CD4-positive, alpha-beta T cell treated with Interleukin-6 for 4 hours (primary cell): ENCODE measurements around the gene PRXL2A.
"Not testable (repeated sequence)": the region's sequence is repeated elsewhere in the genome, so short reads cannot be mapped to it uniquely, and the experiment has no call there.

Source experiments
- DNase-seq: peaks from one replicate; pipeline ENCODE4 v3.0.0-alpha.2; 2020; ENCODE audit warnings: mixed read lengths

The PRXL2A gene

DNA sequence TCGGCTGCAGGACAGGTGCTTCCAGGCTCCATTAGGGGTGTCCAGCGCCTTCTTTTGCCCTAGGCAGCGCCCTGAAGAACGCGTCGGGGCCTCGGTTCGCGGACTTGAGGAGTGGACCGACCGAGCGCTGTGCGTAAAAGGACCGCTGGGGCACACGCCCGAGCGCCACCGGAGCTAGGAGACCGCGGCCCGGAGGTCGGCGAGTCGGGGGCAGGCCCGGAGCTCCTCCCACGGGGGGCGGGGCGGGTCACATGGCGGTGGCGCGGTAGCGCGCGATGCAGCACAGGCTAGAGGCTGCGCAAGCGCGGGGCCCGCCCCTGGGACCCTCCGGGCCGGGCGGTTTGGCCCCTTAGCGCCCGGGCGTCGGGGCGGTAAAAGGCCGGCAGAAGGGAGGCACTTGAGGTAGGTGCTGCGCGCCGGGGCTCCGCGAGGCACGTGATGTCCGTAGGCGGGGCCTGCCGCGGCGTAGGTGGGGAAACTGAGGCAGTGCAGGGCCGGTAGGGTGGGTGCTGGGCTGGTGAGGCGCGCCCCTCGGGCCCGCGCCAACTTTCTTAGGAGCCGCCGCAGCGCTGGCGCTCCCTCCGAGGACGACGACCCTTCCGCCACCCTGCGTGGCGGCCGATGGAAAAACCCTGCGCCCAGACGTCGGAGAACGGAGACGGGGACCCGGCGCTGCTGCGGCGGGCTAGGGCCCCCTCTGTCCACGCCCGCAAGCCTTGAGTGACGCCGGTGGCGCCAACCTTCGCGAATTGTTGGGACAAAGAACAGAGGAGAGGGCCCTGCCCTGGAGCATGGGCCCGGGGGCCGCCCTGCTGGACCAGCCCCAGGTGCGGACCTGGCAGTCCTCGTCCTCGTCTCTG is at the start of gene PRXL2A:
Gene PRXL2A (plus strand): TSS at position 310 of the 860 bp plus-strand sequence. CDS start 11,917 bp downstream, outside the sequence.
- peak; percentile 91 for DNase-seq

- DNase-seq: not testable (repeated sequence)
These were observed 49.4 kb upstream of the PRXL2A start for GRCh38 chr10:80358925-80359324.

- no peak for DNase-seq
These were observed 48.7 kb upstream of the PRXL2A start for GRCh38 chr10:80359644-80360043.

DNA sequence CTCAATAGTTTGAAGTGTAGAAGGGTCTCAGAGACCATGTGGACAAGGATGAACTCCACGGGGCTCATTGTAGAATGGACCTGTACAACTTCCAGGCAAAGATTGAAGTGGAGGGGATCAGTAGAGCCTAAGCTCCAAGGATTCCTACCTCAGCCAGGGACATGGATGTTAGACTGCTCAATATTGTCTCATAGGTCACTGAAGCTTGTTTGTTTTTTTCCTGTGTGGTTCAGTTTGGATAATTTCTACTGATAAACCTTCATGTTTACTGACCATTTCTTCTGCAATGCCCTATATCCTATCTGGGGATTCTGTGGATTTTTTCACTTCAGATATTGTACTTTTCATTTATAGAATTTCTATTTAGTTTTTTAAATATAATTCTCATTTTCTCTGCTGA is 42.8 kb upstream of the PRXL2A start:
- DNase-seq: no peak

DNA sequence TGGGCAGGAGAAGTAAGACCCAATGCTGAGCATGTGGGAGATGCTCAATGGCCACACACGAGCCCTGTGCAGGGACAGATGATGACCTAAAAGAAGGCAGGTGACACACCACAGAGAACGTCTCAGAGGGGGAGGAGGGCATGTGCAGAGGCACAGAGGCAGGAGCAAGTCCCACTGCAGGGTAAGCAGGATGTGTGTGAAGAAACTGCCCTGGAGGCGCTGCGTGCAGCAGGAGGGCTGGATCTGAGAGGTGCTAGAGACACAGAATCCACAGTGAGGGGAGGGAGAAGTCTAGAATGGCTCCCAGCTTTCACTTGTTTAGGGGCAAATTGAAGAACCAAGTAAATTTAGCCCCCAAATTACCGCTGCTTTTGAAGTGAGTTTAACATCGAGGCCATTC is 36.9 kb upstream of the PRXL2A start:
- DNase-seq: no peak

- DNase-seq: no peak
These were observed 35.7 kb upstream of the PRXL2A start for GRCh38 chr10:80372675-80373074.

- no peak for DNase-seq
These were observed 34.8 kb upstream of the PRXL2A start for GRCh38 chr10:80373502-80373901.

DNA sequence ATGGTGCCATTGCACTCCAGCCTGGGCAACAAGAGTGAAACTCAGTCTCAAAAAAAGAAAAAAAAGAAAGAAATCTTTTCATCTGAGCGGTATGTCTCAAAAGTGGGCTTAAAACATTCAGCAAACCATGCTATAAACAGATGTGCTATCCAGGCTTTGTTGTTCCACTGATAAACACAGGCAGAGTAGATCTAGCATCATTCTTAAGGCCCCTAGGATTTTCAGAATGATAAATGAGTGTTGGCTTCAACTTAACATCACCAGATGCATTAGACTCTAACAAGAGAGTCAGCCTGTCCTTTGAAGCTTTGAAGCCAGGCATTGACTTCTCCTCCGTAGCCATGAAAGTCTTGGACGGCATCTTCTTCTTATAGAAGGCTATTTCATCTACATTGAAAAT is 28.6 kb upstream of the PRXL2A start:
- no peak for DNase-seq

DNA sequence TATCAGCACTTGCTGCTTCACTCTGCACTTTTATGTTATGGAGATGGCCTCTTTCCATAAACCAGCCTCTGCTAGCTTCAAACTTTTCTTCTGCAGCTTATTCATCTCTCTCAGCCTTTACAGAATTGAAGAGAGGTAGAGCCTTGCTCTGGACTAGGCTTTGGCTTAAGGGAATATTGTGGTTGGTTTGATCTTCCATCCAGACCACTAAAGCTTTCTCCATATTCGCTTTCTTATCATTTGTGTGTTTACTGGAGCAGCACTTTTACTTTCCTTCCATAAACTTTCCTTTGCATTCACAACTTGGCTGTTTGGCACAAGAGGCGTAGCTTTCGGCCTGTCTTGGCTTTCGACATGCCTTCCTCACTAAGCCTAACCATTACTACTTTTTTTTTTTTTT is 28.2 kb upstream of the PRXL2A start:
- DNase-seq: no peak

DNA sequence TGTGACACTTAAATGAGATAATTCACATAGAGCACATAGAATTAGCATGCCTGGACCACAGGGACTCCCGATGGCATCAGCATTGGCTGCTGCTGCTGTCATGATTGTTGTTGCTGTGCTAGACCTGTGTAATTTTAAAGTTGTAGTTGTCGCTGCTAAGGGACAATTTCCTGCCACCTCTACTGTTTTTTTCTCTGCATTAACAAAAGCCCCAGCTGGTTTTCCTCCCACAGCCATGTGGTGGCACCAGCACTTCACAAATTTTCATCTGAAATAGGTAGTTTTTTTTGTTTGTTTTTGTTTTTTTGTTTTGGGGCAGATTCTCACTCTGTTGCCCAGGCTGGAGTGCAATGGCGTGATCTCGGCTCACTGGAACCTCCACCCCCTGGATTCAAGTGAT is 25.4 kb upstream of the PRXL2A start:
- peak; percentile 68 for DNase-seq

GRCh38 chr10:80390740-80391139 is 17.6 kb upstream of the PRXL2A start:
- no peak for DNase-seq

DNA sequence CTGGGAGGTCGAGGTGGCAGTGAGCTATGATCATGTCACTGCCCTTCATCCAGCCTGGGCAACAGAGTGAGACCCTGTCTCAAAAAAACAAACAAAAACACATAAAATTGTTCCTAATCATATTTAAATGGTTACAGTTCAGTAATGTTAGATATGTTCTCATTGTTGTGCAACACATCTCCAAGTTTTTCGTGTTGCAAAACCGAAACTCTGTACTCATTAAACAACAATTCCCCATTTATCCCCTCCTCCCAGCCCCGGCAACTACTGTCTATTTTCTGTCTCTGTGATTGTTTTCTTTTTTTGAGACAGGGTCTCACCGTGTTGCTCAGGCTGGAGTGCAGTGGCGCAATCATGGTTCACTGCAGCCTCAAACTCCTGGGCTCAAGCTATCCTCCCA is 16.1 kb upstream of the PRXL2A start:
- no peak for DNase-seq

- no peak for DNase-seq
These were observed 13.9 kb upstream of the PRXL2A start for GRCh38 chr10:80394358-80394916.

- DNase-seq: no peak
These were observed 11.3 kb upstream of the PRXL2A start for GRCh38 chr10:80397014-80397413.

DNA sequence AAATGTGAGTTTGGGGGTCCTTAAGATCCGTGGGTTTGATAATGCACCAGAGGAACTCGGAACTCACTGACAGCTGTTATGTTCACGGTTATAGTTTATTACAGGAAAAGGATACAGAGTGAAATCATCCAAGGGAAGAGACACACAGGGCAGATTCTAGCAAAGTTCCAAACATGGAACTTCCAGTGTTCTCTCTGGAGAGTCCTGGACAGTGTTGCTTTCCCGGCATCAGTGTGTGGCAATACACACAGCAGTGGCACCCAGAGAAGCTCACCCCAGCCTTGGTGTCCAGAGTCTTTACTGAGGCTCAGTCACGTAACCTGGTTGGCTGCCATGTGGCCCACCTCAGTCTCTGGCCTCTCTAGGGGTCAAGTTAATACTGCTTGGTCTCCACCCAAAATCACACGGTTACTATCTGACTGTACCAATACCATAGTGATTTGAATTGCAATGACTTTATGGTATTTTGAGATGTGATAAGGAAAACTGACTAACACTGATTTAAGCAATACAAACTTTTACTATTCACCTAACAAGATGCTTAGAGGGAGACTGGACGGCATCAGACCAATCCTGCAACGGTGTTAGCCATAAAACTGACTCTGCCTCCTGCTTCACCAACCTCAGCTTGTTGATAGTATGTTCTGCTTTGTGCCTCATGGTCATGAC is 8.1 kb upstream of the PRXL2A start:
- DNase-seq: no peak

DNA sequence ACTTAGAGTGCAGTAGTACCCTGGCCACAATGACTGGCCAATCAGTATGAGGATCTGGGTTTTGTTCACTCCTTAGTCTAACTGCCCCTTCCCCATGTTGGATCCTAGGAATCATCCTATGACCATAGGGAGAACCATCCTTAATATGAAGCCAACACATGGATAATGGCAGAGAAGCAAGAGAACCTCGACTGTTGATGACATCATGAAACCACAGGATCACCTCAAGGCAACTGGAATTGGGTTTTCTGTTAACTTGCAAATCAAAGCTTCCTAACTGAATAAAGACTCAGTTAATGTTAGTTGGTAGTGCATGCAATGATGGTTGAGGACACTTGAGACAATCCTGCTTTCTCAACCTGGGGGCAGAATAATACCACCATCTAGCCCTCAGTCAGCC is 3.3 kb upstream of the PRXL2A start:
- no peak for DNase-seq

DNA sequence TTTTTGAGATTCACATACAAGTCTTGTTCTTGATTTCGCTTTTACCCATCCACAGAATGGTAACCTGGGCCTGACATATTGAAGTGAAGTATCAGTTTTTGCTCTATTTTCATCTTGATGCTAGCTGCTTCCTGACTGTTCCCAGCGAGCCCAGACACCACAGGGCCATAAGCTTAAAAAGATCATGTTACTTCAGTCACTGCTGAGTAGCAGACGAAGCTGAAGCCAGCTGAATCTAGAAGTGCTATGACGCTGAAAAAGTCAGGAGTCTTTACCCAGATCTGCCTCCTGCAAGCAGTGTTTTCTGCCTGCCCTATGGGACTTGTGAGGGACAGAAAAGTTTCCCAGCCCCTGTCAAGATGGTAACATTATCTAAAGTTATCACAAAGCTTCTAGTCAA is 2.7 kb upstream of the PRXL2A start:
- no peak for DNase-seq

- DNase-seq: no peak
These were observed 2.1 kb upstream of the PRXL2A start for GRCh38 chr10:80406204-80406603.

DNA sequence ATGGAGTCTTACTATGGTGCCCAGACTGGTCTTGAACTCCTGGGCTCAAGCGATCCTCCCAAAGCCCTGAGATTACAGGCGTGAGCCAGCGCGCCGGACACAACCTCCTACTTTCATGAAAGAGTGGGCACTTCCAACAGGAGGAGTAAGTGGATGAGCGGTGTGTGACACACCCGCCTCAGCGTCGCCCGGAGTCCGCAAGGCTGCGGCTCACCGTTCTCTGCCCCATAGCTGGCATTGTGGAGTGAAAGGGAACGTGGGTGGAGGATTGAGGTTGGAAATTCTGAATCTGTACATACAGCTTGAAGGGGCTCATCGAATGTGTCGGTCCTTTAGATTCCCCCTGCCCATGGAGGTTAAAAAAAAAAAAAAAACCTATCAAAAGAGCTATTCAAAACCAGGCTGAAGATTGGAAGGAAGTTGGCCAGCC is 524 bp upstream of the PRXL2A start:
- DNase-seq: peak; percentile 29

GRCh38 chr10:80409121-80409520 is 770 bp downstream of the PRXL2A start:
- no peak for DNase-seq

- no peak for DNase-seq
These were observed 1.8 kb downstream of the PRXL2A start for GRCh38 chr10:80410122-80410521.

GRCh38 chr10:80410578-80411145 is 2.3 kb downstream of the PRXL2A start:
- no peak for DNase-seq

- DNase-seq: no peak
These were observed 2.9 kb downstream of the PRXL2A start for GRCh38 chr10:80411267-80411668.
